Stimulated activated CD4-positive, alpha-beta T cell treated with anti-CD3 and anti-CD28 coated beads, Interleukin-15, amount 100 ng/mL, for 1 hour (primary cell): Measurements from ENCODE around the gene SIGLEC10.
A peak's percentile ranks its signal among the peaks of the same experiment; 100 is the strongest.

Experiments used
- DNase-seq, 2 donors: peaks; one replicate each; pipeline ENCODE4 v3.0.0-alpha.2; 2020; ENCODE audit warnings: low read depth in 1 of 2, low spot score in 1 of 2

The SIGLEC10 gene

GRCh38 chr19:51366389-51367254 lies 50.8 kb downstream of the SIGLEC10 start:
- peak; percentile 84 to 85 for DNase-seq

DNA sequence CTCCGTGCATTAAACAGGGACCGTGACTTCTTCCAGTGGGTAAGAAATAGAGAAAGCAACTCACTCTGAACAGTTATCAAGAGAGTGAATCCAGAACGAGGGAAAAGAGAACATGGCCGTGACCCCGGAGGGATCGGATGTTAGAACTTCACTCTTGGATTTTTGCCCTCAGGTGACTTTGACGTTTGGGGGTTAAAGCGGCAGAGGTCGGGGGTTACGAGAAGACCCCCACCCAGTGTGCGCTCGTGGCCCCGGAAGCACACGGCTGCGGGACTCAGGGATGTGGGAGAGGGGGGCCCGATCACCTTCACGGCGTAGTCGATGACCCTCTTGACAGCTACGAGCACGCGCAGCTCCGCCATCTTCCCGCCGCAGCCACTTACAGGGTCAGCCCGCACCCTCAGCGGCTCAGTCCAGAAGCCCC lies 51.5 kb downstream of the SIGLEC10 start, which contains the start of gene ETFB:
Gene ETFB, minus strand, starts transcription at position 424 of the 424 bp plus-strand sequence. Its CDS starts 62 bp downstream, at position 362.
- DNase-seq: no peak

DNA sequence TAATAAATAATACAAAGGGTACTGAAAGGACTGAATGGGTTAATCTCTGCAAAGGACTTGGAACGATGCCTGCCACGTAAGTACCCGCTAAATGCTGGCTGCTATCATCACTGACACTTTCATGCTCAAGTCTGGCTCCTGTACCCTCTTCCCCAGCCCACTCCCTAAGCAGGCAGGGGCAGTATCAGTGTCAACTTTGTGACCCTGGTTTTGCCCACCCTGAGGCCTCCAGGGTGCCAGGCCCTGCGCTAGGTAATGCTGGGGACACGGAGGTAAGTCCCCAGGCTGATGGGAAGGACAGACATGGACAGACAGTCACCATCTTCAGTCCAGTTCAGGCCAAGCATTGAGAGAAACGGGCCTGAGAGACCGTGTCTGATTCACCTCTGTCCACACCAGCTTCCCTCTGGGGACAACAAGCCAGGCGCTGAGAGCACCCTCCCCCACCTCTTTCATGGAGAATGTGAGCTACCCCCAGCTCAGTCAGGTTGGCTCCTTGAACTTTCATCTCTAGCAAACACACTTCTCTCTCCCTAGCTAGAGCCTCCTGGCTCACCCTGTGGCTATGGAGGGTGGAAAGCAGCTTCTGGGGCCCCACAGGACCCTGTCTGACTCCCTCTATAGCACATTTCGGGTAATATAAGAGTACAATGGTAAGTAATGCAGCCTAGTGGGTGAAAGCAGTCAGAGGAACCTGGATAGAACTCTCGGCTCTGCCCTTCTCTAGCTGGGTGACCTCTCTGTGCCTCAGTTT lies 52.1 kb downstream of the SIGLEC10 start:
- DNase-seq: no peak

DNA sequence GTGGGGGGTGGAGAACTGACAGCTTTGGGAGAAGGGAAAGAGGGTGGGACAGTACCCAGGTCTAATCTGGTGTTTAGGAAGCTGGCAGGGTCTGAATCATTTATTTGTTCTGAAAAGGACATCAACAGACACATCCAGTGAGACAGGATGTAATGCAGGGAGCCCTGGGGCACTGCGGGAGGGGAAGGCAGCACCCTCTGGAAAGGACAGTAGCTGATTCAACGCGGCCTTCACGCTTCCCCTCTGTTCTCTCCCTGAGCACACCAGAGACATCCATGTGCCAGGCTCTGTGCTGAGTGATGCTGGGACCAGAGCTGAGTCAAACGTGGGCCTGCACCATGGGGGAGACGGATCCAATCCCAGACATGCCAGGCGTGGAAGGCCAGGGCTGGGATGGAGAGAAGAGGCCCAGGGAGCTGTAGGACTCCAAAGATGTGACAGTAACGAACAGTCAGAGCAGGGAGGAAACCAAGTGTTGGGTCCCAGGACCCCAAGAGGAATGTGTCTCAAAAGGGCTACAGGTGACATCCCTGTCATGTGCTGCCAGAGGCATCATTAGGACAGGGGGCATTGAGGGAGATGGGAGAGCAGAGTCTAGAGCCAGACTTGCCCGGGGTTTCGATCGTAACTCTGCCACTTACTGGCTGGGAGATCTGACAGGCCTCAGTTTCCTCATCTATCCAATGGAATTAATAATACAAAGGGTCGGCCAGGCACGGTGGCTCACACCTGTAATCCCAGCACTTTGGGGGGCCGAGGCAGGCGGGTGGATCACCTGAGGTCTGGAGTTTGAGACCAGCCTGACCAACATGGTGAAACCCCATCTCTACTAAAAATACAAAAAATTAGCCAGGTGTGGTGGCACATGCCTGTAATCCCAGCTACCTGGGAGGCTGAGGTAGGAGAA lies 53.0 kb downstream of the SIGLEC10 start:
- DNase-seq: no peak

DNA sequence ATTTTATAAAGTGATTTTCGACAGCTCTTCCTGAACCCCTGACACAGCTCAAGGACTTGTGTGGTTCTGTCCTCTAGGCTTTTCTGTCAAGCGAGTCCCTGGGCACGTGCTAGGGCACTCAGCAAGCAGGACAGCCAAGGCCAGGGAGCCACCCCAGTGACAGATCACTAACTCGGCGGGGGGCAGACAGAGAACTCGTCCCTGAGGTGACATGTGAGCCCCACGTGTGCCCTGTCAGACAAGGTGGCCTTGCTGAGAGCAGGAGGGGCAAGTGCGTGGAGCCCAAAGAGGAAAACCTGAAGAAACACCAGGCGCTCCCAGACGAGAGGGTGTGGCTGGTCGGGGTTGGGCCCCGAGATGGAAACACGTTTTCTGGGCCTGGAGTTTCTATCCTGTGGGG lies 56.2 kb downstream of the SIGLEC10 start:
- DNase-seq: no peak
